Myocyte (in vitro differentiated cells): ENCODE data around the gene RUFY3. TPM values are rescaled to one million over a fixed set of nuclear protein-coding genes. Genes with fewer than 3 reads are reported as not detected.
"Not testable (repeated sequence)": the region's sequence is repeated elsewhere in the genome, so short reads cannot be mapped to it uniquely, and the experiment has no call there.

Experiments
- DNase-seq: peaks from one replicate; pipeline ENCODE4 v3.0.0-alpha.2; 2012; ENCODE audit warnings: low read depth
- total RNA-seq: library from RNA; depleted of rRNA; stranded (reverse); fragments of >200 nt; gene quantifications from 2 replicates; pipeline ENCODE4 v1.2.3, GENCODE V29; 2014

Gene RUFY3
- total RNA-seq, 1 donor from 2014 or later = 63.6 TPM

DNA sequence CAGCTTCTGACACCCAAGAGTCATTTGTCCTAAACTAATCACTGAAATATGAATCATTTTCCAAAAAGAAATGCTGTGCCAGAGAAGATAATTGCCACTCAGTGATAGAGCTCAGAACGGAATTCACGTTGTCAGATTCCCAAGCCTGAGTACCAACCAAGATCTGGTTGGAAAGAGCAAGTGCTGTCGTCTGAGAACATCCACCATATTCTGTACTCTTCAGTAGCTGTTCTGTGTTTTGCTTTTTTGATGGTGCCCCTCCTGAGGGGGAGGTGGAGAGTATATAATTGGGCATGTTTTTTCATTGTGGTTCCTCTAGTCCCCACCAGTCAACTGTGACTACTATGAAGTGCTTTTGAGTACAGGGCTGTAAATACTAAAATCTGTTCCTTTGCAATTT is 13.2 kb downstream of the RUFY3 start:
- peak; percentile 37 for DNase-seq

DNA sequence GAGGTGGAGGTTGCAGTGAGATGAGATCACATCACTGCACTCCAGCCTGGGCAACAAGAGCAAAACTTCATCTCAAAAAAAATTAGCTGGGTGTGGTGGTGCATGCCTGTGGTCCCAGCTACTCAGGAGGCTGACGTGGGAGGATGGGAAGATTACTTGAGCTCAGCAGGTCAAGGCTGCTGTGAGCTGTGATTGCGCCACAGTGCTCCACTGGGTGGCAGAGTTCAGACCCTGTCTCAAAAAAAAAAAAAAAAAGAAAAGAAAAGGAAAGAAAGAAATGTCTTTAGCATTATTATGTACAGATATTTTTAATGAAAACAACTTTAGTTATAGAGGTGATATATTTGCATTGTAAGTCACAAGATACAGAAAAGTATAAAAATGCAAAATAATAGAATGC is 14.2 kb downstream of the RUFY3 start:
- peak; percentile 66 for DNase-seq

DNA sequence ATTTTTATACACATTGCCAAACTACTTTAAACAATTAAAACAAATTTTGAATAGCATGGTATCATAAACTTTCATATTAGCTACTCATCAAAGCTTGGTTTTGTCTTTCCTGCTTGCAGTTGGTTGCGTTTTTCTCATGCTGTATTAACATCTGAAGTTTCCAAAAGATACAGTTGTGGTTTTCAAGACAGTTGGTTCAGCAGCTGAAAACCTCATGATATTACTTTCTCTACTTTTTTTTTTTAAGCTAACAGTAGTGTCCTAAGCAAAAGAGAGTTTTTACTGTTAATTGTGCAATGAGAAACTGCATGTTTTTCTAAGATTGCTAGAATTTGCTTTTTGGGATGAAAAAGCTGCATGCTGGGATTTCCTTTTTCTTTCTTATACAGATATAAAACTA is 15.2 kb downstream of the RUFY3 start:
- peak; percentile 58 for DNase-seq

DNA sequence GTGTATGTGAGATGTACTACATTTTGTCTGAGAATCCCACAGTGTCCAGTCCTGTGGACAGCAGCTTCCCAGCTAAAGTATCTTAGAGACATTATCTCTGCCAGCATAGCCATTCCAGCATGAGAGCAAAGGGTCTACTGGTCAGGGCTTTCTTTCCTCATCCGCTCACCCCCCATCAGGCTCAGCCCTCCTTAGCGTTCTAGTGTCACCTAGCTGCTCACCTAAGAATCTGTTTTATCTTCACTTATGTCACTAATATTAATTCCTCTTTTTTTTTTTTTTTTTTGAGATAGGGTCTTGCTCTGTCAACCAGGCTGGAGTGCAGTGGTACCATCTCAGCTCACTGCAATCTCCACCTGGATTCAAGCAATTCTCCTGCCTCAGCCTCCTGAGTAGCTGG is 15.6 kb downstream of the RUFY3 start:
- no peak for DNase-seq

DNA sequence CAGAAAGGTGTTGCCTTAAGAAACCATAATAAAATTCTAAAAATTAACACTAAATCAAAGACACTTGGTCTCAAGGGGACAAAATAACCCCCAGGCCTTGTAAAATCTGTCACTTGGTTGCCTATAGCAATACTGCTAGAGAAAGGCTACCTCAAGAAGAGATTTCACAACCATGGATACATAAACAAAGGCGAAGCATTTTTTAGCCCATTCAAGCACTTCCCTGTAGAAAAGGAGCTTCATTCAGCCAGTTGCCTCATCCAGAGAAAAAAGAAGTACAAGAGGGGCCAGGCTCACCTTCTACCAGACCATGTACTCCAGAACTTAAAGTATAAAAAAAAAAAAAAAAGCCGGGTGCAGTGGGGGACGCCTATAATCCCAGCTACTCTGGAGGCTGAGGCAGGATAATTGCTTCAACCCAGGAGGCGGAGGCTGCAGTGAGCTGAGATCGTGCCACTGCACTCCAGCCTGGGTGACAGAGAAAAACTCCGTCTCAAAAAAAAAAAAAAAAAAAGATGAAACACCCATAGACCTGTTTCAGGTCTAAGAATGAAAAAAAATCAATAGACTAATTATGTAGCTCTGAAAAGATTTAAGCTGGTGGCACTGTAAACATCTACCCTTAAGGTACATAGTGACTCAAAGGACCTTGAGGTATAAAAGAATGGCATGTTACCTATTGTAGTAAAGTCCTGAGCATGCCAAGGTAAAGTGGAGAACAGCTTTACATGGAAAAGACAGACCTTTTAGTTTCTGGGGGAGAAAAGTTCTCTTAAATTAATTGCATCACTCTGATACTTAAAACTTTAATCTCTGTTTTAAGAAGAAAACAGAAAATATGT is 18.0 kb downstream of the RUFY3 start:
- DNase-seq = no peak

DNA sequence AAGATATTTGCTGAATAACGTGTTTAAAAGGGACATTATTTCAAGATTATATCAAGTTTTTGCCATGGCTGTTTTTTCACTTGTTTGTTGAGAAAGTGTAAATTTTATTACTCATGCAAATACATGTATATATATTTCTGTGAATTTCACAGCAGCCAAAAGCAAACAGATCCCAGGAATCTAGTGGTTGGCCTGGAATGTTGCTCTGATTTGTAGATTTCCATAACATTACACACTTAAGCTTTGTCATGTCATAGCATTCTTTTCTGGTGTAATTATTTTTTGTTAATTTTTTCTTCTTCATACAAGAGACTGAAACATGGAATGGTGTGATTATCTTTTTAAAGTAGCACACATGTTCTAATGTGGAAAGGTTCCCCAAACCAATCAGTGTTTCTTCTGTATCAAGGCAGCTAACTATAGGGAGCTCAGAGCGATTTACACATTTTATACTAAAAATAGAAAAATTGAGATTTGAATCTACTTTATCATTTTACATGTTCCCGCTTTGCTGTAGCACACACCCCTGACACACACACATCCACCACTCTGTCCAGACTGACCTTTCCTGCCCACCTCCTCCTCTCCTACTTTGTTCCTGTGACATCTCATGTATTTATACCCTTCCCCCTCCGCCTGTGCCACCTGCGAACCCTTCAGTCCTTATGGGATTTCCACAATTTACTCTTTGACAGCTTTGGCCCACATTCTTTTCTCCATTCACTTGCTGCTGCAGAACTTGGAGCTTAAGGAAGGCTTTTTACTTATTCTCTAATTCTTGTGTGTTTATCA is 20.3 kb downstream of the RUFY3 start:
- no peak for DNase-seq

DNA sequence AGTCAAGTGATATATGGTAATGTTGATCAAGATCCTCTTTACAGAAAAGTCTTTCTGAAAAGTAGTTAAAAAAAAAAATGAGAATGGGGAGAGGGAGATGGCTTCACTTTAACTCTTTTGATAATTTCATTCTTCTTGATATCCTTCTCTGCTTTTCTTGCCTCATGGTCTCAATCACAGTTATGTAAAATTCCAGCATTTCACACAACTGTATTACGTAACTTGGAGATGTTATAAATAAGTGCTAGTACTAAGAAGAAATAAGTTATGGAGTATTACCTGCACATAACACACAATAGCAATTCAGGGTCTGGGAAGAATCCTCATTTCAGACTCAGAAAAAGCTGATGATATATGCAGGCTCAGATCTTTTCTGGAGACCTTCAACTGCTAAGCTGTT is 22.0 kb downstream of the RUFY3 start:
- no peak for DNase-seq

DNA sequence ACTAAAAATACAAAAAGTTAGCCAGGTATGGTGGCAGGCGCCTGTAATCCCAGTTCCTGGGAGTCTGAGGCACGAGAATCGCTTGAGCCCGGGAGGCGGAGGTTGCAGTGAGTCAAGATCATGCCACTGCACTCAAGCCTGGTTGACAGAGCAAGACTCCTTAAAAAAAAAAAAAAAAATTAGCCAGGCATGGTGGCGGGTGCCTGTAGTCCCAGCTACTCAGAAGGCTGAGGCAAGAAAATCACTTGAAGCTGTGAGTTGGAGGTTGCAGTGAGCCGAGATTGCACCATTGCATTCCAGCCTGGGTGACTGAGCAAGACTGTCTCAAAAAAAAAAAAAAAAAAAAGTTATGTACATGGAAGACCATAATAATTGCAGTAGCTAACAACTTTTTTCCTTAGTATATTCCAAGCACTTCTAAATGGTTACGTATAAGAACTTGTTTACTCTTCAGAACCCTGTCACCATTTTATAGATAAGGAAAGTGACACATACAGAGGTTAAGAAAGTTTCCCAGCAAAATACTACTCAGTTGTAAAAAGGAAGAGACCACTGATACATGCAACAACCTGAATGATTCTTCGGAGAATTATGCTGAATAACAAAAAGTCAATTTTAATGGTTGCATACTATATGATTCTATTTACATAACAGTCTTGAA is 24.5 kb downstream of the RUFY3 start:
- no peak for DNase-seq

DNA sequence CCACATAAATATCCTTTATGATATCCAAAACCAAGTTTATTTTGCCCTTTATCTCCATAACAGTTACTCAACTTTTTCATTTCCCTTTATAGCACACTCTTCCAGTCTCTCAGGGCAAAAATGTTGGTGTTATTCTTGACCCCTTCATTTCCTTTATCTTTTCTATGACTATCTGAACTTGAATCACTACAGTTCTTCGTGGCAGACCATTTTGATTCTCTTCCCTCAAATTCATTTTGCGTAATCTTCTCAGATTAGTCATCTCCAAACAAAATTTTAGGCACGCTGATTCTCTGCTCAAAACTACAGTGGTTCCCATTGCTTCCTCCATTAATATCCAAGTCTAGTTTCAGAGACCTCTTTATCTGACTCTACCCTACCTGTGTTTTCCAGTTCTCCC is 26.1 kb downstream of the RUFY3 start:
- DNase-seq = no peak

DNA sequence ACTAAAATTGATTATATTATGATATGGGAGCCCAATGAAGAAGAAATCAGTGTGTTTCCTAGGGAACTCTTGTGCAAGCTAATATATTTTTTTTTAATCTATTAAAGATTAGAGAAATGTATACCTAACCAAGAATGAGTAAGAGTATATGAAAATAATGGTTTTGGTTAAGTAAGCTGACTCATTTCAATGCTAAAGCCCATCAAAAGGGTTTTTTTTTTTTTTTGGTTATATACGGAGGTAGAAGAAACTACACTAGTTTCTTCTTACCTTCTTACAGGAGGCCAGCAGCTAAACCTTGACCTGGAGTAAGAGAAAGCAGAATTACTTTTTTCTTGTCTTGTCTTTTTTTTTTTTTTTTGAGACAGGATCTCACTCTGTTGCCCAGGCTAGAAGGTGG is 27.5 kb downstream of the RUFY3 start:
- DNase-seq = no peak

DNA sequence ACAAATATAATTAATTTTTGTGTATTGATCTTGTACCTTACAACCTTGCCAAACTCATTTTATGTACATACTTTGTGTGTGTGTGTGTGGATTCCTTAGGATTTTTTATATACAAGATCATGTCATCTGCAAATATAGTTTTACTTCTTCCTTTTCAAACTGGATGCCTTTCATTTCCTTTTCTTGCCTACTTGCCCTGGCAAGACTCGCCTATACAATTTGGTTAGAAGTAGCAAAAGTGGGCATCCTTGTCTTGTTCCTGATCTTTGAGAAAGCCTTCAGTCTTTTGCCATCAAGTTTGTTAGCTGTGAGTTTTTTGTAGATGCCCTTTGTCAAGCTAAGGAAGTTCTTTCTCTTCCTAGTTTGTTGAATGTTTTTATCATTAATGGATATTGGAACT is 30.5 kb downstream of the RUFY3 start:
- DNase-seq = no peak

DNA sequence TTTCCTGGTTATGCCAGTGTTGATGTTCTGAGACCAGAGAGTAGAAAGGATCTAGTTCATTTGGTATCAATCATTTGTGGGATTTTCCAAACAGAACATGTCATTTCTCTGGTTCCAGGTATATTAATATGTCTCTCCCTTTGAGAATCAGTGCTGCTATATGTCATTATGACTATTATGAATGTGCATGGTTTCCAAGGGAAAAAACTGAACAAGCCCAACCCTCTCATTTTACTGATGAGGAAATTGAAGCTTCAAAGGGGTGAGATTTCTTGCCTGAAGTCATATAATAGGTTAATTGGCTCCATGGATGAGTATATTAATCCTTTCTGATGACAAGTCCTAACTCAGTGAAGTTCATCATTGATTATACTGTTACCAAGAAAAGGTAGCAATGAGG is 31.9 kb downstream of the RUFY3 start:
- no peak for DNase-seq

DNA sequence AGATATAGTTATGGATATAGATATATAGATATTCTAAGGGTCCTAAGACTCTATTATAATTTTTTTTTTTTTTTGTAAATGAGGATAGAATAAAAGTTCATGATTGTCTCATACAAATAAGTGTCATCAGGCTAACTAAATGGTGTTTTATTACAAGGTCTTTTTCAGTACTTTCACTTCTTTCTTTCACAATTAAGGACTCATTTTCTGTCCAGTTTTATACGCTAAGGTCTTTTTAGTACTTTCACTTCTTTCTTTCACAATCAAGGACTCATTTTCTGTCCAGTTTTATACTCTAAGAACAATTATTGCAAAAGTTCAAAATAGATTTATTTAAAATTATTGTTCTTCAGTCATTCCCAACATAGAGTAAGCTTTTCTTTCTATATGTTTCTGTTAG is 32.7 kb downstream of the RUFY3 start:
- DNase-seq = no peak

DNA sequence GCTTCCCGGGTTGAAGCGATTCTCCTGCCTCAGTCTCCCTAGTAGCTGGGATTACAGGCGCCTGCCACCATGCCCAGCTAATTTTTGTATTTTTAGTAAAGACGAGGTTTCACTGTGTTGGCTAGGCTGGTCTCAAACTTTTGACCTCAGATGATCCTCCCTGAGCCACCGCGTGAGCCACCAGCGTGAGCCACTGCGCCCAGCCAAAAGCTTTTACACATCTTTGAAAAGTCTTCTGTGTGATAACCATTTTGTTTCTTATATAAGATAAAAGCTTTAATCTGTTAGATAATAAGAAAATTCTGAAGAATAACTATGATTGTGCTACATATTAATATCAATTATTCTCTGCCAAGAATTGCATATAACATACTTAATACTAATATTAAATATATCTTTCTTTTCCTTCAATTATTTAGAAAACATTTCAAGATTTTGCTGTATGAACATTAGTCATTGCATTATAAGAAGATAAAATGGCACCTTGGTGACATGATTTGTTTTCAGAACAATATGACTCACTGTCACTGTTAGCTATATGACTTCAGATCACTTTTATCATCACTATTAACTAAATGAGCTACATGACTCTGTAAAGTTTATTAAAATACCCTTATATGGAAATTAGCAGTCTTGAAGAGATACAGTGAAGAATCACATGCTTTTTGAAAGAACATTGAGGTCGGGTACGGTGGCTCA is 33.4 kb downstream of the RUFY3 start:
- DNase-seq = no peak

DNA sequence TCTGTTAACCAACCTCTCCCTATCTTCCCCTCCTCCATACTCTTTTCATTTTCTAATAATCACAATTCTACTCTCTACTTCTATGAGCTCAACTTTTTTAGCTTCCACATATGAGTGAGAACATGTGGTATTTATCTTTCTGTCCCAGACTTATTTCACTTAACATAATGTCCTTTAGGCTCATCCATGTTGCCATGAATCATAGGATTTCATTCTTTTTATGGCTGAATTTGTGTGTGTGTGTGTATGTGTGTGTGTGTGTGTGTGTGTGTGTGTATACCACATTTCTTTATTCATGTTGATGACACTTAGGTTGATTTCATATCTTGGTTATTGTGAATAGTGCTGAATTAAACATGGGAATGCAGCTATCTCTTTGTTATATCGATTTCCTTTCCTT is 37.4 kb downstream of the RUFY3 start:
- no peak for DNase-seq

DNA sequence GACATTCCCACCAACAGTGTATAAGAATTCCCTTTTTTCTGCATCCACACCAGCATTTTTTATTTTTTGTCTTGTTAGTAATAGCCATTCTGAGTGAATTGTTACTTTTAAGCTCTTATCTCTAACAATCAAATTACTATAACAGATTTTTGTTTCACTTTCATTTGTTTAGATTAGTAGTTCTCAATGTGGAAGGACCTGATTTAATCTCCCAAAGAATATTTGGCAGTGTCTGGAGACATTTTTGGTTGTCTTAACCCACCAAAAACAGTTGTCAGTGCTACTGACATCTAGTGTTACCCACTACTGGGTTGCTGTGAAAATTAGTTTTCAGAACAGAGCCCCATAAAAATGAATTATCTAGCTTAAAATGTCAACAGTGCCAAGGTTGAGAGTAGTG is 37.9 kb downstream of the RUFY3 start:
- DNase-seq = peak; percentile 10

DNA sequence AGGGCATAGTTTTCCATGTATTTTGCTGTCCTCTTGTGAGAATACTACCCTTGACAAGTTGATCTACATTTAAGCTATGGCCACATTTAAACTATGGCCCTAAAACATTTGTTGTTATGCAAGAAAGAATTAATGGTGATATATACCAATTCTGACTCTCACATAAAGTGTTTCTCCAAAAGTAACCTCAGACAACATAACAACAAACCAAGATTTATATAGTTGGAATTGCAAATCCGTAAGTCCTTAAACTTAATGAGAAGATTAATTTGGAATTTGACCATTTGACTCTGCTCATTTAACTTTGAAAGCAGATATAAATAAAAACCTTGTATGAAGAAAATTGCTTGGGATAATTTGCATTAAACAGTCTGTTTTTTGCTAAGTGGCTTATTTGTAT is 38.9 kb downstream of the RUFY3 start:
- DNase-seq = no peak

DNA sequence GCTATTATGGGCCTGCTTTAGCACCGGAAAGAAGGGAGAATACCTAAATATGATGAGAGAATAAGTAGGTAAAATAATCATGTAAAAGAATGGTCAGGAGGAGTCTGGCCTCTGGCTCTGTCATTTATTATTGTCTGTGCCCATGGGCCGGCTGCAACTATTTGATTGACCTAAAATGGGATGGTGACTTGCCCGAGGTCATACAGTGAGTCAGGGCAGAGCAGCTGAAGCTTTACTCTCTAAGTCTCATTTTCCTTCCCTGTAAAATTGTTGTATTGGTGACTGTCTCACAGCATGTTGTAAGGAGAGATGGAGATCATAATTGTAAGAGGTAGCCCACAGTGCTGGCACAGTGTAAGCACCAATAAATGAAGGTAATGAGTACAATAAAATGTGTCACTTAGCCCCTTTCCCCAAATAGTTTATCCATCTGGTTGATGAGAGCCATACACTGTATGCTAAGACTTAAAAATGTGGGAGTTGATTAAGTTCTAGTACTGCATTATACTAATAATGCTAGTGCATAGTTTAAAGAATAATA is 39.6 kb downstream of the RUFY3 start:
- peak; percentile 60 for DNase-seq

DNA sequence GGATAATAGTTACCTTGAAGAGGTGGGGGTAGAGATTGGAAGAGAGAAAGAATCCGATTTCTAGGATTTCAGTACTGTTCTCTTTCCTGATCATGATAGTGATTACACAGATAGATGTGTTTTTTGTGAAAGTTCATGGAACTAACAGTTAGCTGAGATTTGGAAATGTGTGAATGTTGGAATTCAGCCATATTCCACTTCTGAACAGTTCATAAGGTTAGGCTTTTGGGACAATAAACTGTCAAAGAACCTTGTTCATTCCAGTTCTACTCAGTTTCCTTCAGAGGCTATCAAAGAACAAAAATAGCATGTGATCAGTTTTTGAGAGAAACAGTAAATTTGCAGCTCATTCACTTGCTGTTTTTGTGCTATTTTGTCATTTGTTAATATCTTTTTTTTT is 43.6 kb downstream of the RUFY3 start:
- DNase-seq = no peak

DNA sequence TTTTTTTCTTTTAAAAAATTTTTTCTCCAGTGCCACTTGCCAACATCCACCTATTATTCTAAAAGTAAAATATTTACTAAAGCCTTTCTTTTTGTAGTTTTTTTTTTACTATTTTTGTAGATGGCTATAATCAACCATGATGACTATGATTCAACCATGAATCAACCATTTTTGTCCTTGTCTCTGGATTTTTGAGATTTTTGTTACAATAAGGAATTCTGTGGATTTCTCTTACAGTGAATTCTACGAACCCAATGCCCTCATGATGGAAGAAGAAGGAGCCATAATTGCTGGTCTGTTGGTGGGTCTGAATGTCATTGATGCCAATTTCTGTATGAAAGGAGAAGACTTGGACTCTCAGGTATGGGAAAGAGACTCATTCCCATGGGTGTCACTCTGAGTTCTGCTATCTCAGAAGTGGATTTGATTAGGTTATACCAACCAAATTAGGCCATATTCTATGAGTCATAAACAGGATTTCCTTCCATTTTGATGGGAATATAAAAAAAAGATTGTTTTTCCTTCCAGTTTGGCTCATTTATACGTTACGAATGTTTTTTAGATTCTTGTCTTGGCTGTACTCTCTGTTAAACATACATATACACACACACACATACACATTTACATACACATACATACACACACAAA is 46.7 kb downstream of the RUFY3 start:
- DNase-seq = no peak

DNA sequence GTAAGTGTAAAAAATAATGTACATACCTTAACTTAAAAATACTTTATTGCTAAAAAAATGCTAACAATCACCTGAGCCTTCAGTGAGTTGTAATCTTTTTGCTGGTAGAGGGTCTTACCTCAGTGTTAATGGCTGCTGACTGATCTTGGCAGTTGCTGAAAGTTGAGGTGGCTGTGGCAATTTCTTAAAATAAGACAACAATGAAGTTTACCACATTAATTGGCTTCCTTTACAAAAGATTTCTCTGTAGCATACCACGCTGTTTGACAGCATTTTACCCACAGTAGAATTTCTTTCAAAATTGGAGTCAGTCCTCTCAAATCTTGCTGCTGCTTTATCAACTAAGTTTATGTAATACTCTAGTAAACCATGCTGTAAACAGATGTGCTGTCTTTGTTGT is 47.6 kb downstream of the RUFY3 start:
- DNase-seq = not testable (repeated sequence)
